Measurements from ENCODE around the gene ZNF423. TPM values are rescaled to one million over a fixed set of nuclear protein-coding genes. Genes with fewer than 3 reads are reported as not detected.
"Not testable (repeated sequence)": the region's sequence is repeated elsewhere in the genome, so short reads cannot be mapped to it uniquely, and the experiment has no call there.

The ZNF423 gene
- total and polyA plus RNA-seq, 2 of the 13 experiments (the other 11 are each of a cell fraction or from before 2014, with no cell fraction given), result 0.07 to 0.31 TPM

DNA sequence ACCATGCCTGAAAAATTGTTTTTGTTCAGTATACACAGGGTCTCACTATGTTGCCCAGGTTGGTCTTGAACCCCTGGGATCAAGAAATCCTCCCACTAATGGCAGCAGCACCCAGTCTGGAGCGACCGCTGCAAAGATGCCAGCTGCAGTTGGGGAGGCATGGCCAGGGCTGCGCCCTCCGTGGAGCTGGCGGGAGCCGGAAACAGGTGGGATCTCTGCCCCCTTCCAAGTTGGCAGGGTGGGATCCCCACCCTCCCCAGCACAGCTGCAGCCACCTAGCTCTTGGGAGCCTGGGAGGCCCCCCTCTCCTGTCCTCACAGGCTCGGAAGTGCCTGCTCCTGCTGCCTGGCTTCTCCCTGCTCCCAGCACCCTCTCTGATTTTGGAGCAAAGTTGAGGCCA is 176.8 kb downstream of the ZNF423 start:
- no peak for ATAC-seq
- ChIA-PET POLR2A (no interaction called here), CTCF (ENCODE audit: low intra/inter-chr PET ratio, low total read pairs) (no interaction called here)

DNA sequence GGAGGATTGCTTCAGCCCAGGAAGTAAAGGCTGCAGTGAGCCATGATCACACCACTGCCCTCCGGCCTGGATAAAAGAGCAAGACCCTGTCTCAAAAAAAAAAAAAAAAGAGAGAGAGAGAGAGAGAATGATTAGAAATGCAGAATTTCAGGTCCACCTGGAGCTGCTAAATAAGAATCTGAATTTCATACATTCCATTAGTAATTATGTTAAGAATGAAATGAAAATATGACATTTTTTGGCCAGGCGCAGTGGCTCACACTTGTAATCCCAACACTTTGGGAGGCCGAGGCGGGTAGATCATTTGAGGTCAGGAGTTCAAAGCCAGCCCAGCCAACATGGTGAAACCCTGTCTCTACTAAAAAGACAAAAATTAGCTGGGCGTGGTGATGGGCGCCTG is 178.3 kb downstream of the ZNF423 start:
- H3K36me3 ChIP-seq (replicated peaks in 1 of 2; ENCODE audit: control insufficient read depth in 1 of 2, insufficient read depth in 2 of 2, low read length in 2 of 2); H3K4me2 ChIP-seq (ENCODE audit: low read depth, low read length); H3K4me1 ChIP-seq (ENCODE audit: insufficient read depth, low read length); in situ Hi-C loops (cut with HindIII; ENCODE audit: extremely low pct_ligation_motif_present, low pct_unique_long_range_greater_than_20kb); H3K9me3 ChIP-seq (ENCODE audit: low read length); ATAC-seq; FAIRE-seq; DNase-seq (ENCODE audit: low spot score); H3K27me3 ChIP-seq (ENCODE audit: control insufficient read depth in 1 of 2, insufficient read depth in 2 of 2, low read length in 2 of 2); H3K9ac ChIP-seq (ENCODE audit: insufficient read depth, low read depth, low read length); H2AFZ ChIP-seq (ENCODE audit: low read length); H3K27ac ChIP-seq (ENCODE audit: extremely low read length, insufficient read depth, low read length); CTCF ChIA-PET (ENCODE audit: low intra/inter-chr PET ratio, low total read pairs); H3K4me3 ChIP-seq (replicated peaks in 1 of 3; ENCODE audit: insufficient read depth in 1 of 3, low read depth in 2 of 3, low read length in 3 of 3); H4K20me1 ChIP-seq (ENCODE audit: insufficient read depth, low read length); intact Hi-C loops (cut with micrococcal nuclease; ENCODE audit: unreplicated experiment); H3K79me2 ChIP-seq (ENCODE audit: insufficient read depth, low read length); POLR2A ChIA-PET; BruUV-seq (replicated peaks): not testable (repeated sequence)
- WGBS (ENCODE audit: low lambda C conversion rate), result 31% methylated on average over 6 of the region's 6 CpGs

More for the DNA sequence above, 176.8 kb downstream of the ZNF423 start:
- Histone ChIP-seq H3K9me3 (ENCODE audit: low read length) (peaks cover 10% of the 10 kb centered on the region; the same call in 1 of the 2 replicates), H3K4me1 (ENCODE audit: insufficient read depth, low read length) (no peaks in the 10 kb centered on the region), H3K79me2 (ENCODE audit: insufficient read depth, low read length) (no peaks in the 10 kb centered on the region), H3K9ac (ENCODE audit: insufficient read depth, low read depth, low read length) (no peak overlapping the region), H4K20me1 (ENCODE audit: insufficient read depth, low read length) (no peaks in the 10 kb centered on the region), H3K27me3 (ENCODE audit: control insufficient read depth in 1 of 2, insufficient read depth in 2 of 2, low read length in 2 of 2) (peaks cover 0 to 3% of the 10 kb centered on the region in 2 experiments; a peak in 2 of 5 replicates), H3K27ac (ENCODE audit: extremely low read length, insufficient read depth, low read length) (no peak overlapping the region), H3K36me3 (replicated peaks in 1 of 2; ENCODE audit: control insufficient read depth in 1 of 2, insufficient read depth in 2 of 2, low read length in 2 of 2) (no peaks in the 10 kb centered on the region), H3K4me2 (ENCODE audit: low read depth, low read length) (no peak overlapping the region), H2AFZ (ENCODE audit: low read length) (no peak overlapping the region), H3K4me3 (replicated peaks in 1 of 3; ENCODE audit: insufficient read depth in 1 of 3, low read depth in 2 of 3, low read length in 3 of 3) (no peak overlapping the region)
- 68% methylated on average over 5 of the region's 7 CpGs for whole genome bisulfite sequencing (ENCODE audit: low lambda C conversion rate)
- in situ Hi-C loops (cut with HindIII; ENCODE audit: extremely low pct_ligation_motif_present, low pct_unique_long_range_greater_than_20kb) (no loop called here), intact Hi-C loops (cut with micrococcal nuclease; ENCODE audit: unreplicated experiment) (no loop called here)
- no peak for TF ChIP-seq MED1 (CRISPR knock-in tag; IDR thresholded peaks at IDR 0.05)
- TF ChIP-seq CEBPG (CRISPR knock-in tag; IDR thresholded peaks at IDR 0.05), result no peak
- TF ChIP-seq MED13 (CRISPR knock-in tag; IDR thresholded peaks at IDR 0.05), result no peak
- no TSS peak for BruUV-seq (replicated peaks)
- DNase-seq (ENCODE audit: low spot score) (no peak), FAIRE-seq (no peak)

DNA sequence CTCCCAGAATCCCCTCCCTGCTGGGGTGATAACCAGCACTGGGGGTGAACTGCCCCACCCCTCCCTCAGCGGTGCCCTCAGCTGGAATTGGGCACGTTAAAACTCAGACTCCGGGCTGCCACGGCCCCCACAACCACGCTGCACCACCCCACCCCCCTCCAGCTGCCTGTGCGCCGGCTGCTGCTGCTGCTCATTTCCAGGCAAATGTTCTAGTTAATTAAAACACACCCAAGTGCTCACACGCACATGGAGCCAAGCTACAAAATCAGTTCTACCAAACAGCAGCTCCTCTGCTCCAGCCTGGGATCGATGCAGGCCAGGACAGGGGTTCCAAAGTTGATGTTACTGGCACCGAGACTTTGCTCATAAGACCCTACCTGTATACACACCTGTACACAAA is 180.5 kb downstream of the ZNF423 start:
- intact Hi-C loops (cut with micrococcal nuclease; ENCODE audit: unreplicated experiment) (no loop called here), in situ Hi-C loops (cut with HindIII; ENCODE audit: extremely low pct_ligation_motif_present, low pct_unique_long_range_greater_than_20kb) (no loop called here)
- FAIRE-seq (no peak), DNase-seq (ENCODE audit: low spot score) (no peak), ATAC-seq (no peak)
- H3K27me3 ChIP-seq (ENCODE audit: control insufficient read depth in 1 of 2, insufficient read depth in 2 of 2, low read length in 2 of 2), result peaks cover 0 to 3% of the 10 kb centered on the region in 2 experiments; a peak in 2 of 5 replicates
- ChIA-PET CTCF (ENCODE audit: low intra/inter-chr PET ratio, low total read pairs) (no interaction called here), POLR2A (no interaction called here)
- no peak overlapping the region for H3K4me2 ChIP-seq (ENCODE audit: low read depth, low read length)
- H2AFZ ChIP-seq (ENCODE audit: low read length), result no peak overlapping the region
- no peak overlapping the region for H3K9ac ChIP-seq (ENCODE audit: insufficient read depth, low read depth, low read length)
- H3K9me3 ChIP-seq (ENCODE audit: low read length), result peaks cover 8% of the 10 kb centered on the region; the same call in 1 of the 2 replicates
- H3K4me3 ChIP-seq (replicated peaks in 1 of 3; ENCODE audit: insufficient read depth in 1 of 3, low read depth in 2 of 3, low read length in 3 of 3), result no peak overlapping the region
- BruUV-seq (replicated peaks), result no TSS peak
- H4K20me1 ChIP-seq (ENCODE audit: insufficient read depth, low read length), result no peaks in the 10 kb centered on the region
- H3K4me1 ChIP-seq (ENCODE audit: insufficient read depth, low read length), result no peaks in the 10 kb centered on the region
- no peak overlapping the region for H3K27ac ChIP-seq (ENCODE audit: extremely low read length, insufficient read depth, low read length)
- no peaks in the 10 kb centered on the region for H3K36me3 ChIP-seq (replicated peaks in 1 of 2; ENCODE audit: control insufficient read depth in 1 of 2, insufficient read depth in 2 of 2, low read length in 2 of 2)
- H3K79me2 ChIP-seq (ENCODE audit: insufficient read depth, low read length), result no peaks in the 10 kb centered on the region
- WGBS (ENCODE audit: low lambda C conversion rate), result 17% methylated on average over 10 of the region's 10 CpGs
- no peak for TF ChIP-seq ZNF652 (CRISPR knock-in tag; IDR thresholded peaks at IDR 0.05; ENCODE audit: borderline replicate concordance, low read depth)
- no peak for TF ChIP-seq HDAC6 (IDR thresholded peaks at IDR 0.05; ENCODE audit: low read depth, low read length)
- no peak for TF ChIP-seq ZNF574 (CRISPR knock-in tag; IDR thresholded peaks at IDR 0.05)
- TF ChIP-seq ZNF839 (CRISPR knock-in tag; IDR thresholded peaks at IDR 0.05; ENCODE audit: borderline replicate concordance), result no peak
- no peak for TF ChIP-seq HIC2 (CRISPR knock-in tag; IDR thresholded peaks at IDR 0.05; ENCODE audit: low read depth)
- no peak for TF ChIP-seq NFKBIZ (CRISPR knock-in tag; IDR thresholded peaks at IDR 0.05)

Measured in HepG2 (cell line).